Subcutaneous adipose tissue (tissue), 4 donors: ENCODE results near the gene GIGYF2. TPM values are rescaled to one million over a fixed set of nuclear protein-coding genes. Genes with fewer than 3 reads are reported as not detected.

Experiments used
- CTCF ChIP-seq: fragments of 450-650 bp; IDR thresholded peaks from one replicate; pipeline ENCODE4 v1.5.1; 2016; ENCODE audit warnings: low read depth, mild to moderate bottlenecking, control low read depth, antibody characterized with exemption, moderate library complexity
- total RNA-seq, 4 donors: library from RNA; depleted of rRNA; stranded (reverse); fragments of >200 nt; gene quantifications; one replicate each; pipeline ENCODE4 v1.1.0, GENCODE V29; 2016

GIGYF2 gene
- total RNA-seq, 4 donors from 2014 or later = 73.8 to 90.4 (median 82.6) TPM

GRCh38 chr2:232770207-232770606 is 73.1 kb downstream of the GIGYF2 start:
- TF ChIP-seq CTCF = no peak

- TF ChIP-seq CTCF = no peak
These were observed 74.7 kb downstream of the GIGYF2 start for GRCh38 chr2:232771870-232772269.

GRCh38 chr2:232772531-232772930 is 75.4 kb downstream of the GIGYF2 start:
- TF ChIP-seq CTCF = no peak

GRCh38 chr2:232773815-232774214 is 76.7 kb downstream of the GIGYF2 start:
- TF ChIP-seq CTCF = no peak

GRCh38 chr2:232776435-232776834 is 79.3 kb downstream of the GIGYF2 start, which contains the start of gene KCNJ13:
Gene KCNJ13 (minus strand): TSS chr2:232776565. CDS start chr2:232771362, 5,203 bp downstream.
- TF ChIP-seq CTCF = no peak

GRCh38 chr2:232777276-232777675 is 80.1 kb downstream of the GIGYF2 start:
- no peak for TF ChIP-seq CTCF

GRCh38 chr2:232779465-232779864 is 82.3 kb downstream of the GIGYF2 start:
- TF ChIP-seq CTCF = no peak
